Astrocyte of the cerebellum (primary cell): Measurements from ENCODE around the gene TNFAIP3.
"Not testable (repeated sequence)": the region's sequence is repeated elsewhere in the genome, so short reads cannot be mapped to it uniquely, and the experiment has no call there.

ENCODE experiments used
- DNase-seq: peaks from one replicate; pipeline ENCODE4 v3.0.0-alpha.2; 2011; ENCODE audit warnings: low read depth
- H3K4me3 ChIP-seq: 2 replicates; pipeline ENCODE4 v1.5.1; 2011; ENCODE audit warnings: mild to moderate bottlenecking, low read depth, low read length, moderate library complexity
- in situ Hi-C: cut with HindIII; loops from 2 replicates; pipeline ENCODE4 v1.10.0; 2017; ENCODE audit warnings: low sequenced_read_pairs
- TF ChIP-seq, protein P1 (sequence below): IDR thresholded peaks from 2 replicates; pipeline ENCODE4 v1.5.1; 2012; ENCODE audit warnings: low read length, low read depth, moderate library complexity, mild to moderate bottlenecking; ENCODE audit errors: missing control alignments

Gene TNFAIP3

GRCh38 chr6:137830511-137830911, 36.5 kb upstream of the TNFAIP3 start:
- TF ChIP-seq, protein P1, sequence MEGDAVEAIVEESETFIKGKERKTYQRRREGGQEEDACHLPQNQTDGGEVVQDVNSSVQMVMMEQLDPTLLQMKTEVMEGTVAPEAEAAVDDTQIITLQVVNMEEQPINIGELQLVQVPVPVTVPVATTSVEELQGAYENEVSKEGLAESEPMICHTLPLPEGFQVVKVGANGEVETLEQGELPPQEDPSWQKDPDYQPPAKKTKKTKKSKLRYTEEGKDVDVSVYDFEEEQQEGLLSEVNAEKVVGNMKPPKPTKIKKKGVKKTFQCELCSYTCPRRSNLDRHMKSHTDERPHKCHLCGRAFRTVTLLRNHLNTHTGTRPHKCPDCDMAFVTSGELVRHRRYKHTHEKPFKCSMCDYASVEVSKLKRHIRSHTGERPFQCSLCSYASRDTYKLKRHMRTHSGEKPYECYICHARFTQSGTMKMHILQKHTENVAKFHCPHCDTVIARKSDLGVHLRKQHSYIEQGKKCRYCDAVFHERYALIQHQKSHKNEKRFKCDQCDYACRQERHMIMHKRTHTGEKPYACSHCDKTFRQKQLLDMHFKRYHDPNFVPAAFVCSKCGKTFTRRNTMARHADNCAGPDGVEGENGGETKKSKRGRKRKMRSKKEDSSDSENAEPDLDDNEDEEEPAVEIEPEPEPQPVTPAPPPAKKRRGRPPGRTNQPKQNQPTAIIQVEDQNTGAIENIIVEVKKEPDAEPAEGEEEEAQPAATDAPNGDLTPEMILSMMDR, result no peak

DNA sequence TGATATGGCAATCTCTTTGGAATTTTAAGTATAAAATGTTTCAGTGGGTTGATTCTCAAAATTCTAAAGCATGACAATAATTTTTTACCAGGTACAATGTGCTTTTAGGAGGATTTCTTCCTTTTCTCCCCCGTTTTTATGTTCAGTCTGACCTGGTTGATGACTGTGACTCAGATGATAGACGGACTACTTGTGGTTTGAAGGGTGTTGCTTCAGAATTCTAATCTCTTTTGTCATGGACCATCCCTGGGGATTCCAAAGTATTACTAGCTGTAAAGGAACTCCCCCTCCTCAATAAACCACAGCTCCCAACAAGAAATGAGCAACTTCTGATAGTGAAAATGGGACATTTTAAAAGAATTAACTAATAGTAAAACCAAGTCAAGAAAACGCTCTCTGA, 34.9 kb upstream of the TNFAIP3 start:
- TF ChIP-seq, protein P1, result no peak
- in situ Hi-C loops, result no loop called here
- no peak overlapping the region for H3K4me3 ChIP-seq
- DNase-seq, result peak; percentile 66

More at GRCh38 chr6:137830511-137830911, 36.5 kb upstream of the TNFAIP3 start:
- no peak for DNase-seq
- H3K4me3 ChIP-seq, result no peak overlapping the region
- in situ Hi-C loops, result no loop called here

- in situ Hi-C loops, result no loop called here
- TF ChIP-seq, protein P1, result no peak
- H3K4me3 ChIP-seq, result no peak overlapping the region
- DNase-seq, result no peak
Measured at GRCh38 chr6:137834508-137834907, 32.6 kb upstream of the TNFAIP3 start.

GRCh38 chr6:137836788-137837187, 30.3 kb upstream of the TNFAIP3 start:
- no peak for DNase-seq
- TF ChIP-seq, protein P1, result no peak
- in situ Hi-C loops, result no loop called here
- H3K4me3 ChIP-seq, result no peak overlapping the region

- H3K4me3 ChIP-seq, DNase-seq, in situ Hi-C loops: not testable (repeated sequence)
Measured at GRCh38 chr6:137838090-137838489, 29.0 kb upstream of the TNFAIP3 start.

DNA sequence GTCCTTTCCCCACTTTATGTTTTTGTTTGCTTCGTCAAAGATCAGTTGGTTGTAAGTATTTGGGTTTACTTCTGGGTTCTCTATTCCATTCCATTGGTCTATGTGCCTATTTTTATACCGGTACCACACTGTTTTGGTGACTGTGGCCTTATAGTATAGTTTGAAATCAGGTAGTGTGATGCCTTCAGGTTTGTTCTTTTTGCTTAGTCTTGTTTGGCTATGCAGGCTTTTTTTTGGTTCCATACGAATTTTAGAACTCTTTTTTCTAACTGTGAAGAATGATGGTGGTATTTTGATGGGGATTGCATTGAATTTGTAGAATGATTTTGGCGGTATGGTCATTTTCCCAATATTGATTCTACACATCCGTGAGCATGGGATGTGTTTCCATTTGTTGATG, 28.5 kb upstream of the TNFAIP3 start:
- in situ Hi-C loops, DNase-seq, H3K4me3 ChIP-seq: not testable (repeated sequence)

- TF ChIP-seq, protein P1, result no peak
- DNase-seq, result no peak
- H3K4me3 ChIP-seq, result no peak overlapping the region
- in situ Hi-C loops, result no loop called here
Measured at GRCh38 chr6:137839076-137839475, 28.0 kb upstream of the TNFAIP3 start.

- in situ Hi-C loops, result no loop called here
- no peak overlapping the region for H3K4me3 ChIP-seq
- TF ChIP-seq, protein P1, result no peak
- DNase-seq, result no peak
Measured at GRCh38 chr6:137840252-137840651, 26.8 kb upstream of the TNFAIP3 start.
